ENCODE measurements around the gene GJA3.

- TF ChIP-seq CTCF (IDR thresholded peaks at IDR 0.05) (no peak), ZFX (IDR thresholded peaks at IDR 0.05; ENCODE audit: borderline replicate concordance) (no peak)
Observed at GRCh38 chr13:20175907-20176652, 15.2 kb upstream of the GJA3 start.
